SK-N-SH (cell line): ENCODE results near the gene NTNG1. TPM values are rescaled to one million over a fixed set of nuclear protein-coding genes. Genes with fewer than 3 reads are reported as not detected.

Experiments used
- CTCF ChIA-PET: fragments of 300-600, 350-600 bp; formaldehyde crosslinking; extraction: SDS; loops from one replicate; lab custom pipeline; 2021; lab: Yijun Ruan, JAX
- POLR2A ChIA-PET: fragments of 350-600 bp; sonication (Branson Sonifier 250); formaldehyde crosslinking; extraction: SDS; loops from one replicate; lab custom pipeline; 2020; ENCODE audit warnings: antibody characterized with exemption, inconsistent platforms; lab: Yijun Ruan, JAX
- DNase-seq: peaks from one replicate; pipeline ENCODE4 v3.0.0; 2012
- H2AFZ ChIP-seq: fragments of 200-600 bp; sonication (generic); 2 replicates; pipeline ENCODE4 v1.8.1; 2016; ENCODE audit warnings: antibody characterized with exemption, mild to moderate bottlenecking, low read depth
- H3F3A ChIP-seq: fragments of 200-600 bp; sonication (generic); replicated peaks from 2 replicates; pipeline ENCODE3; 2016; ENCODE audit warnings: antibody characterized with exemption, mild to moderate bottlenecking; ENCODE audit not compliant: insufficient read depth
- H3K27ac ChIP-seq, 2 experiments: fragments of 200-500 bp in 1 of 2; fragments of 200-600 bp in 1 of 2; sonication (Bioruptor generic) in 1 of 2; sonication (generic), shearing (Covaris generic) in 1 of 2; 2 replicates each; pipeline versions ENCODE4 v1.5.1 to v1.6.1; 2014 to 2016; ENCODE audit warnings: low read depth in 2 of 2, inconsistent platforms in 1 of 2, low read length in 1 of 2, mild to moderate bottlenecking in 1 of 2, mixed read lengths in 1 of 2
- H3K27me3 ChIP-seq: fragments of 200-600 bp; sonication (generic), shearing (Covaris generic); 2 replicates; pipeline ENCODE4 v1.6.1; 2016; ENCODE audit warnings: mixed run types; ENCODE audit not compliant: insufficient read depth
- H3K36me3 ChIP-seq, 2 experiments: fragments of 200-500 bp in 1 of 2; fragments of 200-600 bp in 1 of 2; sonication (Bioruptor generic) in 1 of 2; sonication (generic) in 1 of 2; replicated peaks in 1 of 2; 2 replicates each; pipeline versions ENCODE3 to v1.5.1; 2014 to 2016; ENCODE audit warnings: low read length in 1 of 2, mild to moderate bottlenecking in 1 of 2; ENCODE audit not compliant: insufficient read depth in 2 of 2, control insufficient read depth in 1 of 2
- H3K4me1 ChIP-seq, 2 experiments: fragments of 200-500 bp in 1 of 2; fragments of 200-600 bp in 1 of 2; sonication (Bioruptor generic) in 1 of 2; sonication (generic), shearing (Covaris generic) in 1 of 2; 2 replicates each; pipeline versions ENCODE4 v1.5.1 to v1.6.1; 2014 to 2016; ENCODE audit warnings: low read depth in 1 of 2, low read length in 1 of 2, mixed run types in 1 of 2; ENCODE audit not compliant: insufficient read depth in 2 of 2, control insufficient read depth in 1 of 2
- H3K4me2 ChIP-seq: fragments of 200-600 bp; sonication (generic), shearing (Covaris generic); 2 replicates; pipeline ENCODE4 v1.6.1; 2017; ENCODE audit warnings: mixed run types
- H3K4me3 ChIP-seq, 2 experiments: fragments of 200-500 bp in 1 of 2; fragments of 200-600 bp in 1 of 2; sonication (Bioruptor generic) in 1 of 2; sonication (generic), shearing (Covaris generic) in 1 of 2; 2 replicates each; pipeline versions ENCODE4 v1.5.1 to v1.8.1; 2014 to 2016; ENCODE audit warnings: low read depth in 2 of 2, inconsistent platforms in 1 of 2, low read length in 1 of 2, mild to moderate bottlenecking in 1 of 2, mixed read lengths in 1 of 2, moderate library complexity in 1 of 2
- H3K79me2 ChIP-seq: fragments of 200-600 bp; sonication (generic); 2 replicates; pipeline ENCODE4 v1.8.1; 2017; ENCODE audit warnings: mild to moderate bottlenecking; ENCODE audit not compliant: insufficient read depth
- H3K9ac ChIP-seq: fragments of 200-600 bp; sonication (generic); 2 replicates; pipeline ENCODE4 v1.6.1; 2017; ENCODE audit warnings: mixed run types
- H3K9me2 ChIP-seq: fragments of 200-600 bp; sonication (generic); 2 replicates; pipeline ENCODE4 v1.6.1; 2017; ENCODE audit warnings: mixed run types
- H3K9me3 ChIP-seq: fragments of 200-600 bp; sonication (generic); 2 replicates; pipeline ENCODE4 v1.6.1; 2017; ENCODE audit warnings: mixed run types, mild to moderate bottlenecking, moderate library complexity
- H4K20me1 ChIP-seq: fragments of 200-600 bp; sonication (generic); 2 replicates; pipeline ENCODE4 v1.6.1; 2017; ENCODE audit warnings: mild to moderate bottlenecking, mixed run types; ENCODE audit not compliant: insufficient read depth
- ELF1 ChIP-seq: IDR thresholded peaks from 2 replicates; pipeline ENCODE4 v1.4.0; 2012
- EZH2phosphoT487 ChIP-seq: fragments of 200-600 bp; sonication (generic); IDR thresholded peaks from 2 replicates; pipeline ENCODE4 v1.6.1; 2017; ENCODE audit warnings: low read depth, mixed run types, mild to moderate bottlenecking, antibody characterized with exemption, moderate library complexity, borderline replicate concordance
- FOSL2 ChIP-seq: IDR thresholded peaks from 2 replicates; pipeline ENCODE4 v1.4.0; 2012; ENCODE audit warnings: low read depth, mild to moderate bottlenecking, moderate library complexity, borderline replicate concordance
- GATA2 ChIP-seq: sonication (generic); formaldehyde crosslinking; IDR thresholded peaks from 2 replicates; pipeline ENCODE4 v1.5.0; 2020; ENCODE audit warnings: mild to moderate bottlenecking, missing genetic modification reagents
- MAX ChIP-seq: IDR thresholded peaks from 2 replicates; pipeline ENCODE4 v1.4.0; 2012; ENCODE audit warnings: low read depth
- MEF2A ChIP-seq: IDR thresholded peaks from 2 replicates; pipeline ENCODE4 v1.4.0; 2012; ENCODE audit warnings: low read depth, borderline replicate concordance
- MXI1 ChIP-seq: IDR thresholded peaks from 2 replicates; pipeline ENCODE4 v1.6.1; 2012; ENCODE audit warnings: mild to moderate bottlenecking, low read depth, low read length, improper control_type of control experiment
- NFIC ChIP-seq: IDR thresholded peaks from 2 replicates; pipeline ENCODE4 v1.4.0; 2012; ENCODE audit warnings: borderline replicate concordance
- NRF1 ChIP-seq: IDR thresholded peaks from 2 replicates; pipeline ENCODE4 v1.6.1; 2012; ENCODE audit warnings: low read depth, mild to moderate bottlenecking, low read length
- PBX3 ChIP-seq: IDR thresholded peaks from 2 replicates; pipeline ENCODE4; 2012
- RAD21 ChIP-seq: IDR thresholded peaks from 2 replicates; pipeline ENCODE4 v1.6.1; 2012; ENCODE audit warnings: mild to moderate bottlenecking, low read length
- RCOR1 ChIP-seq: fragments of 150-350 bp; IDR thresholded peaks from 2 replicates; pipeline ENCODE4 v1.6.1; 2017; ENCODE audit warnings: antibody characterized with exemption, low read length
- RFX5 ChIP-seq: IDR thresholded peaks from 2 replicates; pipeline ENCODE4 v1.6.1; 2012; ENCODE audit warnings: mild to moderate bottlenecking, improper control_type of control experiment, low read length
- RXRA ChIP-seq: IDR thresholded peaks from 2 replicates; pipeline ENCODE4 v1.4.0; 2012; ENCODE audit warnings: low read depth, mild to moderate bottlenecking, borderline replicate concordance
- SIN3A ChIP-seq: IDR thresholded peaks from 2 replicates; pipeline ENCODE4 v1.6.1; 2012; ENCODE audit warnings: low read depth, mild to moderate bottlenecking, low read length, moderate library complexity, borderline replicate concordance
- TAF1 ChIP-seq: IDR thresholded peaks from 2 replicates; pipeline ENCODE4 v1.6.1; 2012; ENCODE audit warnings: low read depth, mild to moderate bottlenecking, low read length, moderate library complexity, borderline replicate concordance
- TCF12 ChIP-seq: IDR thresholded peaks from 2 replicates; pipeline ENCODE4 v1.4.0; 2012
- TEAD4 ChIP-seq: IDR thresholded peaks from 2 replicates; pipeline ENCODE4 v1.4.0; 2012; ENCODE audit warnings: mild to moderate bottlenecking, borderline replicate concordance; ENCODE audit not compliant: insufficient read depth
- USF2 ChIP-seq: fragments of 150-350 bp; IDR thresholded peaks from 2 replicates; pipeline ENCODE4 v1.6.1; 2017; ENCODE audit warnings: antibody characterized with exemption, low read length, low read depth, borderline replicate concordance
- ZBTB33 ChIP-seq: IDR thresholded peaks from 2 replicates; pipeline ENCODE4 v1.4.0; 2012; ENCODE audit warnings: low read depth, borderline replicate concordance
- WGBS: methylation state at CpG from one replicate; pipeline ENCODE4 v1.1.6; 2017; ENCODE audit warnings: low lambda C conversion rate; 5-methylcytosine and 5-hydroxymethylcytosine counted together
- polyA plus RNA-seq, 3 experiments: library from polyadenylated mRNA; depleted of rRNA; stranded (reverse); fragments of >200 nt; gene quantifications; 2 replicates each; pipeline ENCODE4 v1.2.3, GENCODE V29; 2012
- TF ChIP-seq, protein P1 (sequence below): IDR thresholded peaks from 2 replicates; pipeline ENCODE4 v1.6.1; 2012; ENCODE audit warnings: mild to moderate bottlenecking, low read depth, low read length, moderate library complexity

Gene NTNG1
- polyA plus RNA-seq, 1 of the 3 experiments (the other 2 are of a cell fraction), result 0.03 TPM

DNA sequence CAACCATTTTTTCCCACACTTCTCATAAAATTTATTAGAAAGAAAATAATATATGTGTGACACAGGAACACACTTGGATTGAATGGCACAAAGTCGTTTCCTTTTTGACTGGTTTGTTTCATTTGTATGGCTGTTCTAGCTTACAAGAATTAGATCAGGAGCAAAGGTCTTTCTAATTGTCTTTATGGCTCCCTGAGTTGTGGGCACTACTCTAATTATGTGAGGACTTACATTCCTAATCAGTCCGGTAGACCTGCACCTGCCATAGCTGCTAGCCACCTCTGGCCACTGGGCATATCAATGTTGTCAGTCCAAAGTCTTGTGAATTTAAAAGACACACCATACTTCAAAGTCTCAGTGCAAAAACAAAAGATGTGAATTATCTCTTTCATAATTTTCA is 346.7 kb downstream of the NTNG1 start:
- H3F3A ChIP-seq, result no peaks in the 10 kb centered on the region
- TF ChIP-seq RCOR1, result no peak
- no peaks in the 10 kb centered on the region for H3K36me3 ChIP-seq
- POLR2A ChIA-PET, result no interaction called here
- H3K9ac ChIP-seq, result no peak overlapping the region
- H3K9me3 ChIP-seq, result no peaks in the 10 kb centered on the region
- no peak for DNase-seq
- H3K4me3 ChIP-seq, result no peak overlapping the region
- no peak overlapping the region for H3K4me2 ChIP-seq
- H2AFZ ChIP-seq, result no peak overlapping the region
- H3K4me1 ChIP-seq, result no peaks in the 10 kb centered on the region
- H3K27ac ChIP-seq, result no peak overlapping the region
- WGBS, result 36% methylated on average over 2 of the region's 2 CpGs
- CTCF ChIA-PET, result interaction anchor here (1.0 to 2.5 kb wide), 3 partner anchors 11 to 51 kb away, joined by 3 to 7 read pairs (median 3); no protein-coding TSS in a partner anchor
- H3K27me3 ChIP-seq, result no peaks in the 10 kb centered on the region
- no peaks in the 10 kb centered on the region for H3K9me2 ChIP-seq
- H3K79me2 ChIP-seq, result no peaks in the 10 kb centered on the region
- H4K20me1 ChIP-seq, result no peaks in the 10 kb centered on the region

- DNase-seq, result no peak
These were observed 350.7 kb downstream of the NTNG1 start for GRCh38 chr1:107491582-107491981.

More at GRCh38 chr1:107491582-107491981, 350.7 kb downstream of the NTNG1 start:
- Histone ChIP-seq H3K27ac (no peak overlapping the region), H3K9me2 (no peaks in the 10 kb centered on the region), H4K20me1 (no peaks in the 10 kb centered on the region), H3K27me3 (no peaks in the 10 kb centered on the region), H2AFZ (no peak overlapping the region), H3K4me3 (no peak overlapping the region), H3K4me1 (no peaks in the 10 kb centered on the region; a peak in 1 of 4 replicates), H3K4me2 (no peak overlapping the region), H3K36me3 (no peaks in the 10 kb centered on the region), H3K9me3 (no peaks in the 10 kb centered on the region), H3F3A (no peaks in the 10 kb centered on the region), H3K9ac (no peak overlapping the region), H3K79me2 (no peaks in the 10 kb centered on the region)
- TF ChIP-seq NRF1 (no peak), TEAD4 (no peak), RFX5 (no peak), SIN3A (no peak), ELF1 (no peak), MEF2A (no peak), GATA2 (CRISPR knock-in tag) (no peak), RXRA (no peak), MXI1 (no peak), TCF12 (no peak), EZH2phosphoT487 (no peak), MAX (no peak), USF2 (no peak), PBX3 (no peak), FOSL2 (no peak), TAF1 (no peak), ZBTB33 (no peak), NFIC (no peak), RAD21 (no peak)
- TF ChIP-seq, protein P1, sequence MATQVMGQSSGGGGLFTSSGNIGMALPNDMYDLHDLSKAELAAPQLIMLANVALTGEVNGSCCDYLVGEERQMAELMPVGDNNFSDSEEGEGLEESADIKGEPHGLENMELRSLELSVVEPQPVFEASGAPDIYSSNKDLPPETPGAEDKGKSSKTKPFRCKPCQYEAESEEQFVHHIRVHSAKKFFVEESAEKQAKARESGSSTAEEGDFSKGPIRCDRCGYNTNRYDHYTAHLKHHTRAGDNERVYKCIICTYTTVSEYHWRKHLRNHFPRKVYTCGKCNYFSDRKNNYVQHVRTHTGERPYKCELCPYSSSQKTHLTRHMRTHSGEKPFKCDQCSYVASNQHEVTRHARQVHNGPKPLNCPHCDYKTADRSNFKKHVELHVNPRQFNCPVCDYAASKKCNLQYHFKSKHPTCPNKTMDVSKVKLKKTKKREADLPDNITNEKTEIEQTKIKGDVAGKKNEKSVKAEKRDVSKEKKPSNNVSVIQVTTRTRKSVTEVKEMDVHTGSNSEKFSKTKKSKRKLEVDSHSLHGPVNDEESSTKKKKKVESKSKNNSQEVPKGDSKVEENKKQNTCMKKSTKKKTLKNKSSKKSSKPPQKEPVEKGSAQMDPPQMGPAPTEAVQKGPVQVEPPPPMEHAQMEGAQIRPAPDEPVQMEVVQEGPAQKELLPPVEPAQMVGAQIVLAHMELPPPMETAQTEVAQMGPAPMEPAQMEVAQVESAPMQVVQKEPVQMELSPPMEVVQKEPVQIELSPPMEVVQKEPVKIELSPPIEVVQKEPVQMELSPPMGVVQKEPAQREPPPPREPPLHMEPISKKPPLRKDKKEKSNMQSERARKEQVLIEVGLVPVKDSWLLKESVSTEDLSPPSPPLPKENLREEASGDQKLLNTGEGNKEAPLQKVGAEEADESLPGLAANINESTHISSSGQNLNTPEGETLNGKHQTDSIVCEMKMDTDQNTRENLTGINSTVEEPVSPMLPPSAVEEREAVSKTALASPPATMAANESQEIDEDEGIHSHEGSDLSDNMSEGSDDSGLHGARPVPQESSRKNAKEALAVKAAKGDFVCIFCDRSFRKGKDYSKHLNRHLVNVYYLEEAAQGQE, result no peak
- POLR2A ChIA-PET, result no interaction called here
- CTCF ChIA-PET, result interaction anchor here (0.9 to 2.1 kb wide), 3 partner anchors 8 to 16 kb away, joined by 3 to 5 read pairs (median 5); no protein-coding TSS in a partner anchor
- WGBS, result 33% methylated on average over 4 of the region's 4 CpGs
